HL-60 (cell line): ENCODE results near the gene CIAO3.

ENCODE experiments used
- DNase-seq, 2 experiments: peaks; one replicate each; pipeline ENCODE4 v3.0.0-alpha.2; 2010 to 2020; ENCODE audit warnings: low read depth in 1 of 2, low spot score in 1 of 2
- H3K27ac ChIP-seq: fragments of 250-450 bp; sonication (Bioruptor Pico); replicated peaks from 2 replicates; pipeline ENCODE4 v1.5.1; 2020; ENCODE audit warnings: mild to moderate bottlenecking, moderate library complexity
- H3K27me3 ChIP-seq: fragments of 250-450 bp; sonication (Bioruptor Pico); 2 replicates; pipeline ENCODE4 v1.5.1; 2021; ENCODE audit warnings: mild to moderate bottlenecking, moderate library complexity; ENCODE audit not compliant: insufficient read depth, poor library complexity, severe bottlenecking
- H3K4me3 ChIP-seq: replicated peaks from 2 replicates; pipeline ENCODE4 v1.5.1; 2011; ENCODE audit warnings: mild to moderate bottlenecking, control low read depth, low read length; ENCODE audit not compliant: insufficient read depth
- CTCF ChIP-seq: IDR thresholded peaks from one replicate; pipeline ENCODE4 v1.5.1; 2011; ENCODE audit warnings: low read length, control low read depth, inconsistent platforms; ENCODE audit not compliant: insufficient read depth
- GABPA ChIP-seq: IDR thresholded peaks from 2 replicates; pipeline ENCODE4 v1.6.1; 2012; ENCODE audit warnings: low read depth
- POLR2AphosphoS5 ChIP-seq: IDR thresholded peaks from 2 replicates; pipeline ENCODE4 v1.6.1; 2012; ENCODE audit warnings: low read depth
- REST ChIP-seq: IDR thresholded peaks from 2 replicates; pipeline ENCODE4 v1.6.1; 2012; ENCODE audit warnings: low read depth; ENCODE audit not compliant: insufficient replicate concordance
- SPI1 ChIP-seq: IDR thresholded peaks from 2 replicates; pipeline ENCODE4 v1.6.1; 2012; ENCODE audit warnings: low read depth, mild to moderate bottlenecking, borderline replicate concordance

Gene CIAO3

DNA sequence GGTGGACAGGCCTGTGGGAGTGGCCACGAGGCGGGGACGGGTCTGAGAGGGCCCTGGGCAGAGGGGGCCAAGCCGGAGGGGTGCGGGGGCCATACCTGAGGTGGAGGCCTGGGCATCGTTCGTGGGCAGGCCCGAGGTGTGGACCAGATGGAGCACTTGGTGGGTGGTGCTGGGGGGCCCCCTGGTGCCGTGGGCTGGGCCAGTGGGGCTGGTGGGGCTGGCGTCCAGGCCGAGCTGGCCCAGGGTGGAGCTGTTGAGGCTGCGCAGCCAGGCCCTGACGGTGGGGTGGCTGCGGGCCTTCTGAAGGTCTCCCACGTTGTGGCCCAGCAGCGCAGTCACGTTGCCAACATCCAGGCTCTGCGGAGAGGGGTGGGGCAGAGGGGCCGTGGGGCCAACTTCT, 29.1 kb upstream of the CIAO3 start:
- Histone ChIP-seq H3K27ac (no peak overlapping the region), H3K27me3 (no peaks in the 10 kb centered on the region), H3K4me3 (no peak overlapping the region)
- TF ChIP-seq GABPA = no peak
- no peak for TF ChIP-seq POLR2AphosphoS5
- TF ChIP-seq CTCF = no peak
- no peak for DNase-seq

- Histone ChIP-seq H3K4me3 (no peak overlapping the region), H3K27ac (no peak overlapping the region), H3K27me3 (no peaks in the 10 kb centered on the region)
- DNase-seq = no peak
- TF ChIP-seq GABPA (no peak), POLR2AphosphoS5 (no peak), SPI1 (no peak), CTCF (no peak), REST (no peak)
Observed at GRCh38 chr16:769184-769784, 28.5 kb upstream of the CIAO3 start.

- no peak for DNase-seq
- Histone ChIP-seq H3K27me3 (no peaks in the 10 kb centered on the region), H3K4me3 (no peak overlapping the region), H3K27ac (no peak overlapping the region)
- TF ChIP-seq SPI1 = no peak
- TF ChIP-seq GABPA = no peak
Observed at GRCh38 chr16:768428-768827, 27.6 kb upstream of the CIAO3 start.

DNA sequence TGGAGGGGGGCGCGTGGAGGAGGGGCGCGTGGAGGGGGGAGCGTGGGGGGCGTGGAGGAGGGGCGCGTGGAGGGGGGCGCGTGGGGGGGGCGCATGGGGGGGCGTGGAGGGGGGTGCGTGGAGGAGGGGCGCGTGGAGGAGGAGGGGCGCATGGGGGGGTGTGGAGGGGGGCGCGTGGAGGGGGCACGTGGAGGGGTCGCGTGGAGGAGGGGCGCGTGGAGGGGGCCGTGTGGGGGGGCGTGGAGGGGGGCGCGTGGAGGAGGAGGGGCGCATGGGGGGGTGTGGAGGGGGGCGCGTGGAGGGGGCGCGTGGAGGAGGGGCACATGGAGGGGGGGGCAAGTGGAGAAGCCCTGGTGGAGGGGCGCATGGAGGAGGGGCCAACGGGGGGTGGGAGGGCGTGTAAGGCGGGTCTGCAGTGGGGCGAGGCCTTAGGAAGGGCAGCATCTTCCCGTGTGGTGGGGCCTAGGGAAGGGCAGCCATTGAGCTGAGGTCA, 27.0 kb upstream of the CIAO3 start:
- Histone ChIP-seq H3K27me3 (no peaks in the 10 kb centered on the region), H3K27ac (no peak overlapping the region), H3K4me3 (no peak overlapping the region)
- no peak for DNase-seq
- no peak for TF ChIP-seq GABPA
- no peak for TF ChIP-seq REST
- TF ChIP-seq POLR2AphosphoS5 = no peak
- TF ChIP-seq SPI1 = no peak
- no peak for TF ChIP-seq CTCF
